ENCODE measurements around the gene LSAMP. TPM values are rescaled to one million over a fixed set of nuclear protein-coding genes. Genes with fewer than 3 reads are reported as not detected.
"Not testable (repeated sequence)": the region's sequence is repeated elsewhere in the genome, so short reads cannot be mapped to it uniquely, and the experiment has no call there.

LSAMP gene
- total RNA-seq, 1 donor from 2014 or later, result 4.4 TPM

- DNase-seq (ENCODE audit: extremely low spot score, unreplicated experiment), result no peak
- TF ChIP-seq CTCF (IDR thresholded peaks at IDR 0.05), result no peak
- no peaks in the 10 kb centered on the region for H3K27me3 Mint-ChIP-seq (ENCODE audit: unreplicated experiment)
- H3K9me3 Mint-ChIP-seq (ENCODE audit: unreplicated experiment), result peaks cover 5% of the 10 kb centered on the region
- H3K36me3 Mint-ChIP-seq (ENCODE audit: unreplicated experiment), result no peaks in the 10 kb centered on the region
- peaks cover 3% of the 10 kb centered on the region for H3K4me1 Mint-ChIP-seq (ENCODE audit: unreplicated experiment)
- no peak overlapping the region for H3K4me3 Mint-ChIP-seq (ENCODE audit: unreplicated experiment)
- H3K27ac Mint-ChIP-seq (ENCODE audit: unreplicated experiment), result no peak overlapping the region
Measured at GRCh38 chr3:116084999-116085791, 360.1 kb downstream of the LSAMP start.

GRCh38 chr3:116083683-116084082, 361.6 kb downstream of the LSAMP start:
- Mint-ChIP-seq H3K36me3 (ENCODE audit: unreplicated experiment) (no peaks in the 10 kb centered on the region), H3K4me1 (ENCODE audit: unreplicated experiment) (peaks cover 3% of the 10 kb centered on the region)
- DNase-seq (ENCODE audit: extremely low spot score, unreplicated experiment), result no peak

GRCh38 chr3:116078561-116078960, 366.7 kb downstream of the LSAMP start:
- no peak for TF ChIP-seq CTCF (IDR thresholded peaks at IDR 0.05)
- Mint-ChIP-seq H3K36me3 (ENCODE audit: unreplicated experiment) (no peaks in the 10 kb centered on the region), H3K27me3 (ENCODE audit: unreplicated experiment) (no peaks in the 10 kb centered on the region), H3K4me1 (ENCODE audit: unreplicated experiment) (peaks cover 1% of the 10 kb centered on the region), H3K9me3 (ENCODE audit: unreplicated experiment) (peaks cover 5% of the 10 kb centered on the region), H3K4me3 (ENCODE audit: unreplicated experiment) (no peak overlapping the region), H3K27ac (ENCODE audit: unreplicated experiment) (no peak overlapping the region)
- no peak for DNase-seq (ENCODE audit: extremely low spot score, unreplicated experiment)

More at GRCh38 chr3:116083683-116084082, 361.6 kb downstream of the LSAMP start:
- TF ChIP-seq CTCF (IDR thresholded peaks at IDR 0.05), result no peak
- Mint-ChIP-seq H3K27ac (ENCODE audit: unreplicated experiment) (no peak overlapping the region), H3K9me3 (ENCODE audit: unreplicated experiment) (peaks cover 5% of the 10 kb centered on the region), H3K27me3 (ENCODE audit: unreplicated experiment) (no peaks in the 10 kb centered on the region), H3K4me3 (ENCODE audit: unreplicated experiment) (no peak overlapping the region)

GRCh38 chr3:116077557-116077956, 367.7 kb downstream of the LSAMP start:
- H3K4me3 Mint-ChIP-seq (ENCODE audit: unreplicated experiment), result no peak overlapping the region
- H3K4me1 Mint-ChIP-seq (ENCODE audit: unreplicated experiment), result no peaks in the 10 kb centered on the region
- no peaks in the 10 kb centered on the region for H3K27me3 Mint-ChIP-seq (ENCODE audit: unreplicated experiment)
- no peaks in the 10 kb centered on the region for H3K36me3 Mint-ChIP-seq (ENCODE audit: unreplicated experiment)
- no peak for DNase-seq (ENCODE audit: extremely low spot score, unreplicated experiment)
- no peak for TF ChIP-seq CTCF (IDR thresholded peaks at IDR 0.05)
- H3K27ac Mint-ChIP-seq (ENCODE audit: unreplicated experiment), result no peak overlapping the region
- H3K9me3 Mint-ChIP-seq (ENCODE audit: unreplicated experiment), result peaks cover 3% of the 10 kb centered on the region

- TF ChIP-seq CTCF (IDR thresholded peaks at IDR 0.05), result no peak
- Mint-ChIP-seq H3K4me1 (ENCODE audit: unreplicated experiment) (no peaks in the 10 kb centered on the region), H3K36me3 (ENCODE audit: unreplicated experiment) (no peaks in the 10 kb centered on the region), H3K4me3 (ENCODE audit: unreplicated experiment) (no peak overlapping the region), H3K27ac (ENCODE audit: unreplicated experiment) (no peak overlapping the region), H3K27me3 (ENCODE audit: unreplicated experiment) (no peaks in the 10 kb centered on the region), H3K9me3 (ENCODE audit: unreplicated experiment) (no peaks in the 10 kb centered on the region)
- no peak for DNase-seq (ENCODE audit: extremely low spot score, unreplicated experiment)
Measured at GRCh38 chr3:116077059-116077458, 368.2 kb downstream of the LSAMP start.

- H3K27ac Mint-ChIP-seq (ENCODE audit: unreplicated experiment); H3K9me3 Mint-ChIP-seq (ENCODE audit: unreplicated experiment); H3K4me1 Mint-ChIP-seq (ENCODE audit: unreplicated experiment); DNase-seq (ENCODE audit: extremely low spot score, unreplicated experiment); H3K27me3 Mint-ChIP-seq (ENCODE audit: unreplicated experiment); H3K36me3 Mint-ChIP-seq (ENCODE audit: unreplicated experiment); H3K4me3 Mint-ChIP-seq (ENCODE audit: unreplicated experiment): not testable (repeated sequence)
Measured at GRCh38 chr3:116070516-116071278, 374.6 kb downstream of the LSAMP start.

Measured in osteocyte (in vitro differentiated cells).